GM19023 (cell line): ENCODE data around the gene CNTNAP3B.
"Not testable (repeated sequence)": the region's sequence is repeated elsewhere in the genome, so short reads cannot be mapped to it uniquely, and the experiment has no call there.

ENCODE experiments used
- ATAC-seq: cut with Tn5 transposase; IDR thresholded peaks from one replicate; pipeline ENCODE4 v1.9.1; 2021; ENCODE audit warnings: mild to moderate bottlenecking, moderate library complexity; ENCODE audit not compliant: unreplicated experiment

CNTNAP3B gene

DNA sequence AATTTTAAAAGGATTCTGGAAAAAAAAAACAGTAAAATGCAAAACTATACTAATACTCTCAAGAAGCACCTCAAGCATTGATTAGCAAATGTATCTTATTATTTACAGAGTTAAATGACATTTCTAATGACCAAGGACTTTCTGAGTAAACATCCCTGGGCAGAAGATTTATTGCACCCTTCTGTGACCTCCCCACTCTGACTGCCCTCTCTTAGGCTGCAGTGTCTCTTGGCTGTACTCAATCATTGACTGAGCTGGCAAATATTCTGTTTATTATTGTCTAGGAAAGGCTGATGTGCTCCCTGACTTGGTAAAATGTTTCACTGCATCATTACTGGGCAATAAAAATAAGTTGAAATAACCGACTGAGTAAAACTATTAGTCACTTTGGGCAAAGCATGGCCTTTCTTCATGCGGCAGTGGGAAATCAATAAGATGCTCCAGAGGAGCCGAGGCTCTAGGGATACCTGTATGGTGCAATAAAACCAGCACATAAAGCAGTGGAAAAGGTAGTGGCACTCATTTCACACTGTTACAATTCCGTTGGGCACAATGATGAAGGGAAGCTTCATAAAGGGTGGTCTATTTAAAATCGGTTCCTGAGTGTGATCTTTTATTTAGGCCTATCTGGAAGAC lies 151.1 kb downstream of the CNTNAP3B start:
- not testable (repeated sequence) for ATAC-seq

DNA sequence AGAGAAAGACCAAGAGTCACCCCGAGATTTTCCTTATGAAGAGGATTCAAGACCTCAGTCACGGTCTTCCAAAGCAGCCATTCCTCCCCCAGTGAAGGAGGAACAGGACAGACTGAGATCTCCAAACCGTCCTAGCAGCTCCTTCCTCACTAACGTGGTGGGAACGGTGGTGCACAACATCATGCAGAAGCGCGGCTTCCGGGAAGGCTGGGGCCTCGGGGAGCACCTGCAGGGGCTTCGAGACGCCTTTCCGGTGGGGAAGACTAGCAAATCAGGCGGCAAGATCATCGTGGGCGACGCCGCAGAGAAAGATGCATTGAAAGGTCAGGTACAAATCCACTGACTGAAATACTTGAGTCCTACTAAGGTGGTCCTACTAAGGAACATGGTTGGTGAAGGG lies 154.3 kb downstream of the CNTNAP3B start:
- not testable (repeated sequence) for ATAC-seq

DNA sequence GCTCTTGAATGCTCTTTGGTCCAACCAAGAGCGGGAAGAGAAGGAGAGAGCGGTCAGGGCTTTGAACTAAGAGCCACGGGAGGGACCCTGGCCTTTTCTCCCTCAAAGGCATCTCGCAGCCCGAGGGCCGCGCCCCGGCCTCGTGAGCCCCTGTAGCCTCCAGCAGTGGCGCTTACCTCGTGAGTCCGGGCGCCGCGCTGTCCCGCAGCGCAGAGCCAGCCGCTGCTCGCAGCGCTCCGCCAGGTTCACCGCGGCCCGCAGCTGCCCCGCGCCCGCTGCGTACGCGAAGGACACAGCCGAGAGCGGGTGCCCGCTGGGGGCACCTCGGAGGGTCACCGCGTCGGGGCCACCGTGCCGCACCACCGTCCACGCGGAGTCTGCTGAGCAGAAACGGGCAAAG lies 176.2 kb downstream of the CNTNAP3B start:
- ATAC-seq: not testable (repeated sequence)

GRCh38 chr9:41941738-41942137 lies 187.5 kb downstream of the CNTNAP3B start:
- ATAC-seq: not testable (repeated sequence)

DNA sequence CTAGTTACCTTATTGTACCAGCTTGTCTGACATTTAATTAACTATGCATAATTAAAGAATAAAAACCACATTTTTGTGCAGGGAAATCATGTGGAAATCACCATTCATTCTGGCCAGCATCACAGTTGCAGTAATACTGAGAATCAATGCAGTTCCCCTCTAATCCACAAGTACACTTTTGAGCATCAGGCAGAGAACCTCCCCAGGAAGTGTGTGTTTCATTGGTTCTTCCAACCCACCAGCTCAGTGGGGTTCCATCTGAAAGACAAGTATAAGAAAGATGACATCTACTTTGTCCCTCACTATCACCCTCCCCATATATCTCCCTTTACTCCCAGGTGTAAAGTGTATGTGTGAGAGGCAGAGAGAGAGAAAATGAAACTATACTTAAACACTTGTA lies 191.1 kb downstream of the CNTNAP3B start:
- ATAC-seq: not testable (repeated sequence)

- ATAC-seq: not testable (repeated sequence)
Observed at GRCh38 chr9:41935727-41936126, 193.5 kb downstream of the CNTNAP3B start.

GRCh38 chr9:41929172-41929571 lies 200.1 kb downstream of the CNTNAP3B start:
- ATAC-seq: not testable (repeated sequence)

DNA sequence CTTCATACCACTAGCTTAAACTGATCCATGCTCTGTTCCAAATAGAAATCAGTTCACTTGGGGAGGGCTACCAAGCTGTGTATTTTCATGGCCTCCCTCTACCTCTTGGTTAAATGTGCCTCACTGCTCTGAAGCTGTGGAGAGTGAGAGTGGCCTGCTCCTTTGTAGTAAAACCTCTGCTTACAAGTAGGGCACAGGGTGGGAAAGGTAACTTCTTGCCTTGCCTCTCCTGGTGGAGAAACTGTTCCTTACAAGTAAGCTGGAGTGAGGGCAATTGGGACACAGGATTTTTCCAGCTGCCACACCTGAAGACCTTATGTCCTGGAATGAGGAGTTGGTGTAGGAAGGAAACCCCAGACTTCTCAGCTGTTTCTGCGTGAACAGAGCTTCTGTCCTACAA lies 211.9 kb downstream of the CNTNAP3B start:
- not testable (repeated sequence) for ATAC-seq

GRCh38 chr9:41905488-41905887 lies 223.7 kb downstream of the CNTNAP3B start:
- ATAC-seq: not testable (repeated sequence)

DNA sequence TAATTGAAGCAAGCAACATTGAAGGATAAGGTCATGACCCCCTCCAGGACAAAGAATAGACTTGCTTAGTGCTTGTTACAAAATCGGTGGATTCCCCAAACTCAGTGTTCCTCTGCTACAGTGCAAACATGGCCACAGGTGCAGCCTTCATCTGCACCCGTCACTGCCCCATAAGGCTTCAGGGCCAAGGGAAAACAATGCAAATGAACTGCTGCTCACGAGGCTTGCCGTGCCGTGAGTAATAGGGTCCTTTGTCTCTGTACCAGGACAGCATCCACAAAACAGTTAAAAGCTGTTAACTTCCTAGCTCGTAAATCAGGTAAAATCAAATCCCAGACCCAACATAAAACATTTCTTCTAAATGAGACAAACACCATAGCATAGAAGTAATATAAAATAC lies 226.5 kb downstream of the CNTNAP3B start:
- ATAC-seq: not testable (repeated sequence)

DNA sequence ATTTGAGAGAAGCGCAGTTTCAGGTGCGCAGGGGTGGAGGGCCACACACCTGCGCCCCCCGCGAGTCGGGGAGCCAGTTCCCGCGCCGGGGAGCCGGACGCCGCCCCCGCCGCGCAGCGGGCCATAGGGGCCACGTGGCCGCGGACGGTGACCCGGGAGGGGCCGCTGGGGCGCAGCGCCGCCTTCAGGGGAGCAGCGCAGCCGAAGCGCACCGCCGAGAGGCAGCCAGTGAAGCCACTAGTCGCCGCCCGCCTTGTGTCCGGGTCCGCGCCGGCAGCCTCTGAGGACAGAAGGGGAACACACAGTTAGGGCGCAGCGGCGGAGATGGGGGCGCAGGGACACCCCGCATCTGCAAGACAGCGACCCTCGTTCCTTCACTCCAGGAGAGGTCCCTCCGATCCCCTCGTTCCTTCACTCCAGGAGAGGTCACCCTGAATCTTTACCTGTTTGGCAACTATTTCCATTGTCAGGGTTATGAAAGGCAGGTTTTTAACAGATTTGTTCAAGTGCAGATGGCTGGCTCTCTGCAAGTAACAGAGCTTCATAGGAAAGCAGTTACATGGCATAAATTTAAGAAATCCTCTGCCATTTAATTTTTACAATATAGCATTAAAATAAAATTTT lies 230.4 kb downstream of the CNTNAP3B start:
- not testable (repeated sequence) for ATAC-seq

GRCh38 chr9:41874557-41874956 lies 254.7 kb downstream of the CNTNAP3B start:
- not testable (repeated sequence) for ATAC-seq

DNA sequence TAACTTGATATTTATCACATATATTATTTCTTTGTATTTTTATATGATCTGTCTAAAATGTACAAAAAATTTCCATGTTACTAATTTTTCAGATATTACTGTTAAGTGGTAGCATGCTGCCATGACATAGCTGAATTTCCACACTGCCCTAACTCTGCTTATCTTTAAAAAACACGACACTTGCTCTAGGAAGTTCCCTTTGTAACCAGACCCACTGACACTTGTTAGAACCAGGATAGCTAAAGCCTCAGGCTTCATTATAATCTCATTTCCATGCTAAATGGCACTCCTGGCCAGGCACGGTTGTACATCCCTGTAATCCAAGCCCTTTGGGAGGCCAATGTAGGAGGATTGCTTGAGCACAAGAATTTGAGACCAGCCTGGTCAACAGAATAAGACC lies 273.8 kb downstream of the CNTNAP3B start:
- not testable (repeated sequence) for ATAC-seq

- ATAC-seq: not testable (repeated sequence)
Observed at GRCh38 chr9:41851848-41852740, 277.1 kb downstream of the CNTNAP3B start.

DNA sequence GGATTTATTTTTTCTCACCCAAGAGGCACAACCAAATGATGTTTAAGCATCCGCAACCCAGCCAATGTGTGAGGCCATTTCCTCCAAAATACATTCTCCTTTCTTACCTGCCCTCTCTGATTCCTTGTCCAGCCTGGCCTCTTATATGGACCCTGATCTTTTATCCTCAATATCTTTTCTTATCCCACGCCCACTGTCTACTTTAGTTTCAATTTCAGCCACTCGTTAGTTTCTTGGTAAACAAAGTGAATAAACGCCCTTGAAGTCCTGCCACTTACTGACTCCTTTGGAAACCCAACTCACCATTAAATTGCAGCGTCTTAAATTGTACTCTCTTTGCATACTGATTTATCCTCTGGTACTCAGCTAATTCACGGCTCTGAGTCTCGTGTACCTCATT lies 281.4 kb downstream of the CNTNAP3B start:
- not testable (repeated sequence) for ATAC-seq
